GM23338 (cell line): ENCODE results near the gene GPR146. TPM values are rescaled to one million over a fixed set of nuclear protein-coding genes. Genes with fewer than 3 reads are reported as not detected.

Source experiments
- ATAC-seq: fragments of 200-7000 bp; cut with Tn5 transposase; 3 replicates; pipeline ENCODE4 v1.9.1; 2020
- DNase-seq: peaks from one replicate; pipeline ENCODE4 v3.0.0-alpha.2; 2015; ENCODE audit warnings: low spot score
- H2AFZ ChIP-seq: fragments of 200-600 bp; sonication (generic); 2 replicates; pipeline ENCODE4 v1.8.0; 2016; ENCODE audit warnings: antibody characterized with exemption, mild to moderate bottlenecking, moderate library complexity
- H3F3A ChIP-seq: fragments of 200-600 bp; sonication (generic); replicated peaks from 2 replicates; pipeline ENCODE4 v1.8.0; 2017; ENCODE audit warnings: antibody characterized with exemption, mixed run types, low read depth
- H3K27ac ChIP-seq: fragments of 200-600 bp; sonication (generic); 2 replicates; pipeline ENCODE4 v1.6.1; 2016; ENCODE audit warnings: low read depth
- H3K27me3 ChIP-seq: fragments of 200-600 bp; sonication (generic); 2 replicates; pipeline ENCODE4 v1.8.0; 2016; ENCODE audit warnings: mild to moderate bottlenecking, mixed run types, moderate library complexity; ENCODE audit not compliant: insufficient read depth
- H3K36me3 ChIP-seq: fragments of 200-600 bp; sonication (generic); 2 replicates; pipeline ENCODE4 v1.8.0; 2016; ENCODE audit warnings: mild to moderate bottlenecking; ENCODE audit not compliant: insufficient read depth
- H3K4me1 ChIP-seq: fragments of 200-600 bp; sonication (generic); 2 replicates; pipeline ENCODE4 v1.8.0; 2016; ENCODE audit warnings: mild to moderate bottlenecking, moderate library complexity; ENCODE audit not compliant: insufficient read depth
- H3K4me2 ChIP-seq: fragments of 200-600 bp; sonication (generic); 2 replicates; pipeline ENCODE4 v1.7.1; 2017; ENCODE audit warnings: mixed run types
- H3K4me3 ChIP-seq: fragments of 200-600 bp; sonication (generic); 2 replicates; pipeline ENCODE4 v1.6.1; 2016; ENCODE audit warnings: mixed run types
- H3K79me2 ChIP-seq: fragments of 200-600 bp; sonication (generic); replicated peaks from 2 replicates; pipeline ENCODE4 v1.8.0; 2017; ENCODE audit warnings: mild to moderate bottlenecking; ENCODE audit not compliant: insufficient read depth
- H3K9me2 ChIP-seq: fragments of 200-600 bp; sonication (generic); 2 replicates; pipeline ENCODE4 v1.8.0; 2017; ENCODE audit not compliant: insufficient read depth
- H4K20me1 ChIP-seq: fragments of 200-600 bp; sonication (generic); replicated peaks from 2 replicates; pipeline ENCODE4 v1.8.0; 2017; ENCODE audit warnings: mild to moderate bottlenecking; ENCODE audit not compliant: insufficient read depth
- H3K27ac Mint-ChIP-seq: 2 replicates; pipeline ENCODE4 v1.8.0; 2020; ENCODE audit warnings: inconsistent platforms, mild to moderate bottlenecking, moderate library complexity, mixed read lengths
- H3K27me3 Mint-ChIP-seq: 3 replicates; pipeline ENCODE4 v1.8.0; 2022; ENCODE audit warnings: low read depth, mild to moderate bottlenecking, moderate library complexity, mixed read lengths, inconsistent platforms; ENCODE audit not compliant: insufficient read depth, poor library complexity
- H3K36me3 Mint-ChIP-seq: 3 replicates; pipeline ENCODE4 v1.8.0; 2021; ENCODE audit warnings: low read depth, mild to moderate bottlenecking, inconsistent platforms, moderate library complexity, mixed read lengths
- H3K4me1 Mint-ChIP-seq: 3 replicates; pipeline ENCODE4 v1.8.0; 2020; ENCODE audit warnings: mild to moderate bottlenecking, inconsistent platforms, mixed read lengths
- H3K4me3 Mint-ChIP-seq: 3 replicates; pipeline ENCODE4 v1.8.0; 2021; ENCODE audit warnings: moderate library complexity, mild to moderate bottlenecking, inconsistent platforms, mixed read lengths
- H3K9me3 Mint-ChIP-seq: 3 replicates; pipeline ENCODE4 v1.8.0; 2020; ENCODE audit warnings: moderate library complexity, mild to moderate bottlenecking, inconsistent platforms, mixed read lengths
- CREB1 ChIP-seq: fragments of 250-450 bp; sonication (Bioruptor Pico); IDR thresholded peaks from 2 replicates; pipeline ENCODE4 v1.5.0; 2020; ENCODE audit warnings: low read depth, mild to moderate bottlenecking, moderate library complexity
- EZH2 ChIP-seq: fragments of 200-600 bp; sonication (generic); IDR thresholded peaks from one replicate; pipeline ENCODE4 v1.8.0; 2017; ENCODE audit warnings: antibody characterized with exemption, mild to moderate bottlenecking, low read depth; ENCODE audit not compliant: unreplicated experiment
- EZH2phosphoT487 ChIP-seq: fragments of 200-600 bp; sonication (generic); IDR thresholded peaks from one replicate; pipeline ENCODE4 v1.8.1; 2018; ENCODE audit warnings: antibody characterized with exemption; ENCODE audit not compliant: unreplicated experiment
- JUNB ChIP-seq: IDR thresholded peaks from one replicate; pipeline ENCODE4 v1.6.1; 2016; ENCODE audit warnings: antibody characterized with exemption; ENCODE audit not compliant: unreplicated experiment
- NANOG ChIP-seq: IDR thresholded peaks from 2 replicates; pipeline ENCODE4 v1.6.1; 2016; ENCODE audit warnings: antibody characterized with exemption, borderline replicate concordance
- STAT1 ChIP-seq: IDR thresholded peaks from one replicate; pipeline ENCODE4 v1.6.1; 2016; ENCODE audit warnings: antibody characterized with exemption; ENCODE audit not compliant: unreplicated experiment
- ZNF114 ChIP-seq: fragments of 250-450 bp; sonication (Bioruptor Pico); IDR thresholded peaks from 2 replicates; pipeline ENCODE4 v1.5.0; 2020; ENCODE audit warnings: mild to moderate bottlenecking, moderate library complexity
- ZNF331 ChIP-seq: fragments of 250-450 bp; sonication (Bioruptor Pico); IDR thresholded peaks from 2 replicates; pipeline ENCODE4 v1.5.0; 2020; ENCODE audit warnings: low read depth, mild to moderate bottlenecking, moderate library complexity
- polyA plus RNA-seq: library from polyadenylated mRNA; unstranded; fragments of >200 nt; fragmentation: Nextera tagmentation; extraction: Ambion mirVana; gene quantifications from 2 replicates; pipeline ENCODE4 v1.2.1, GENCODE V29; 2016
- total RNA-seq: library from RNA; depleted of rRNA; stranded (reverse); fragments of >200 nt; shearing (Covaris generic); gene quantifications from 2 replicates; pipeline ENCODE4 v1.2.3, GENCODE V29; 2014
- TF ChIP-seq, protein P1 (sequence below): fragments of 250-450 bp; sonication (Bioruptor Pico); IDR thresholded peaks from 2 replicates; pipeline ENCODE4 v1.5.0; 2020; ENCODE audit warnings: mild to moderate bottlenecking, moderate library complexity
- TF ChIP-seq, protein P2 (sequence below): IDR thresholded peaks from one replicate; pipeline ENCODE4 v1.6.1; 2018; ENCODE audit warnings: antibody characterized with exemption; ENCODE audit not compliant: unreplicated experiment

GPR146 gene
- total and polyA plus RNA-seq, 2 experiments from 2014 or later, result 0.28 to 0.37 TPM

DNA sequence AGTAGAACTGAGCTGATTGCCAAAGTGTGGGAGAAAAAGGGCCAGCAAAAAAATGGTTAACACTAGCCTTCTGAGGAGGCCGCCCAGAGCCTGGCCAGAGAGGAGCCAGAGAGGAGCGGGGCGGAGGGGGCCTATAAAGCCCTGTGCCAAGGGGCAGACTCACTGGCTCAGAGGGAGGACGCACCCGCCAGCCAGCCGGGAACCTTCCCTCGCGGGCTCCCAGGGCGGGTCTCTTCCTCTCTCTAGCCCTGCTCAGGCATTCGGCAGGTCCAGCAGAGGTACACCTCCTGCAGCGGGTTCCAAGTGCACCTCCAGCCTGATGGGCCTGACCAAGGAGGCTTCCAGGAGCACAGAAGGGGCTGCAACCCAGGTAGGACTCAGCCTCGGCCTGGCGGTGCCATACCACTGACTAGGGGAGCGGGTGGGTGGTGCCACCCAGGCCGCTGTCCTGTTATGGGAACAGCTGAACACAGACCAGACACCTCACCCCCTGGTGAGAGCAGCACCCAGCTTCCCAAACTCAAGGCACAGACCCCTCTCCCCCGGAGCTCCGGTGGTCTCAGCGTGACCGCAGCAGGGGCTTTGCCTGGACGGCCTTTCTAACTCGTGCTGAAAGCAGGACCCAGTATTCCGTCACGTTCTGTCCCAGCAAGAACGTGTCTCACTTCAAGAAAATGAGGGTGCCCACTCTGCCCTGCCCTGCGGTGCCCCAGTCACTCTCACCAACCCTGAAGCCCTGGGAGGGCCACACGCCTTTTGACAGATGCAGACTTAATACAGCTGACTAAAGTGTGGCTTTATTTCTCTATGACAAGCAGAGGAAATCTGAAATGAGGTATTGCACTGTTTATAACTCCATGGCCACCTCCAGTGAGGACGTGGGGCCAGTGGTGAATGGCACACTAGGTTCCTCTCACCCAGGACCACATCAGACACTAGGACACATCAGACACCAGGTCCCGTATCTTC lies 43.9 kb downstream of the GPR146 start, which contains the start of gene GPER1 (continued):
- TF ChIP-seq, protein P1, sequence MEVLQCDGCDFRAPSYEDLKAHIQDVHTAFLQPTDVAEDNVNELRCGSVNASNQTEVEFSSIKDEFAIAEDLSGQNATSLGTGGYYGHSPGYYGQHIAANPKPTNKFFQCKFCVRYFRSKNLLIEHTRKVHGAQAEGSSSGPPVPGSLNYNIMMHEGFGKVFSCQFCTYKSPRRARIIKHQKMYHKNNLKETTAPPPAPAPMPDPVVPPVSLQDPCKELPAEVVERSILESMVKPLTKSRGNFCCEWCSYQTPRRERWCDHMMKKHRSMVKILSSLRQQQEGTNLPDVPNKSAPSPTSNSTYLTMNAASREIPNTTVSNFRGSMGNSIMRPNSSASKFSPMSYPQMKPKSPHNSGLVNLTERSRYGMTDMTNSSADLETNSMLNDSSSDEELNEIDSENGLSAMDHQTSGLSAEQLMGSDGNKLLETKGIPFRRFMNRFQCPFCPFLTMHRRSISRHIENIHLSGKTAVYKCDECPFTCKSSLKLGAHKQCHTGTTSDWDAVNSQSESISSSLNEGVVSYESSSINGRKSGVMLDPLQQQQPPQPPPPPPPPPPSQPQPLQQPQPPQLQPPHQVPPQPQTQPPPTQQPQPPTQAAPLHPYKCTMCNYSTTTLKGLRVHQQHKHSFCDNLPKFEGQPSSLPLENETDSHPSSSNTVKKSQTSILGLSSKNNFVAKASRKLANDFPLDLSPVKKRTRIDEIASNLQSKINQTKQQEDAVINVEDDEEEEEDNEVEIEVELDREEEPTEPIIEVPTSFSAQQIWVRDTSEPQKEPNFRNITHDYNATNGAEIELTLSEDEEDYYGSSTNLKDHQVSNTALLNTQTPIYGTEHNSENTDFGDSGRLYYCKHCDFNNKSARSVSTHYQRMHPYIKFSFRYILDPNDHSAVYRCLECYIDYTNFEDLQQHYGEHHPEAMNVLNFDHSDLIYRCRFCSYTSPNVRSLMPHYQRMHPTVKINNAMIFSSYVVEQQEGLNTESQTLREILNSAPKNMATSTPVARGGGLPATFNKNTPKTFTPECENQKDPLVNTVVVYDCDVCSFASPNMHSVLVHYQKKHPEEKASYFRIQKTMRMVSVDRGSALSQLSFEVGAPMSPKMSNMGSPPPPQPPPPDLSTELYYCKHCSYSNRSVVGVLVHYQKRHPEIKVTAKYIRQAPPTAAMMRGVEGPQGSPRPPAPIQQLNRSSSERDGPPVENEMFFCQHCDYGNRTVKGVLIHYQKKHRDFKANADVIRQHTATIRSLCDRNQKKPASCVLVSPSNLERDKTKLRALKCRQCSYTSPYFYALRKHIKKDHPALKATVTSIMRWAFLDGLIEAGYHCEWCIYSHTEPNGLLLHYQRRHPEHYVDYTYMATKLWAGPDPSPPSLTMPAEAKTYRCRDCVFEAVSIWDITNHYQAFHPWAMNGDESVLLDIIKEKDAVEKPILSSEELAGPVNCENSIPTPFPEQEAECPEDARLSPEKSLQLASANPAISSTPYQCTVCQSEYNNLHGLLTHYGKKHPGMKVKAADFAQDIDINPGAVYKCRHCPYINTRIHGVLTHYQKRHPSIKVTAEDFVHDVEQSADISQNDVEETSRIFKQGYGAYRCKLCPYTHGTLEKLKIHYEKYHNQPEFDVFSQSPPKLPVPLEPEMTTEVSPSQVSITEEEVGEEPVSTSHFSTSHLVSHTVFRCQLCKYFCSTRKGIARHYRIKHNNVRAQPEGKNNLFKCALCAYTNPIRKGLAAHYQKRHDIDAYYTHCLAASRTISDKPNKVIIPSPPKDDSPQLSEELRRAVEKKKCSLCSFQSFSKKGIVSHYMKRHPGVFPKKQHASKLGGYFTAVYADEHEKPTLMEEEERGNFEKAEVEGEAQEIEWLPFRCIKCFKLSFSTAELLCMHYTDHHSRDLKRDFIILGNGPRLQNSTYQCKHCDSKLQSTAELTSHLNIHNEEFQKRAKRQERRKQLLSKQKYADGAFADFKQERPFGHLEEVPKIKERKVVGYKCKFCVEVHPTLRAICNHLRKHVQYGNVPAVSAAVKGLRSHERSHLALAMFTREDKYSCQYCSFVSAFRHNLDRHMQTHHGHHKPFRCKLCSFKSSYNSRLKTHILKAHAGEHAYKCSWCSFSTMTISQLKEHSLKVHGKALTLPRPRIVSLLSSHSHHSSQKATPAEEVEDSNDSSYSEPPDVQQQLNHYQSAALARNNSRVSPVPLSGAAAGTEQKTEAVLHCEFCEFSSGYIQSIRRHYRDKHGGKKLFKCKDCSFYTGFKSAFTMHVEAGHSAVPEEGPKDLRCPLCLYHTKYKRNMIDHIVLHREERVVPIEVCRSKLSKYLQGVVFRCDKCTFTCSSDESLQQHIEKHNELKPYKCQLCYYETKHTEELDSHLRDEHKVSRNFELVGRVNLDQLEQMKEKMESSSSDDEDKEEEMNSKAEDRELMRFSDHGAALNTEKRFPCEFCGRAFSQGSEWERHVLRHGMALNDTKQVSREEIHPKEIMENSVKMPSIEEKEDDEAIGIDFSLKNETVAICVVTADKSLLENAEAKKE (CRISPR knock-in tag), result no peak
- TF ChIP-seq CREB1 (CRISPR knock-in tag), result no peak

DNA sequence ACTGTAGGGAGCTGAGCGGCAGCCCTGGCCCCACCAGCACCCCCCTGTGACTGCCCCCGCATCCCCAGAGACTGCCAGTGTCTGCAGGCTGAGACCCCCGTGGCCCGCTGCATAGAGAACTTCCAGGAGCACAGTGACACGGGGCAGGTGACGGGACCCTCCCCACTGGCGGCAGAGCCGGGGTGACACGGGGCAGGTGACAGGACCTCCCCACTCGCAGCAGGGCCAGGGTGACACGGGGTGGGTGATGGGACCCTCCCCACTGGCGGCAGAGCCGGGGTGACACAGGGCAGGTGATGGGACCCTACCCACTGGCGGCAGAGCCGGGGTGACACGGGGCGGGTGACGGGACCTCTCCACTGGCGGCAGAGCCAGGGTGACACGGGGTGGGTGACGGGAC lies 45.9 kb downstream of the GPR146 start:
- Histone ChIP-seq H3K4me1 (peaks cover 7% of the 10 kb centered on the region; the same call in 1 of the 2 replicates), H3K27ac (no peak overlapping the region), H3K79me2 (peaks cover 26% of the 10 kb centered on the region), H3K4me3 (no peak overlapping the region), H3F3A (no peaks in the 10 kb centered on the region), H2AFZ (no peak overlapping the region), H3K4me2 (no peak overlapping the region), H4K20me1 (peaks cover 7% of the 10 kb centered on the region; the same call in 1 of the 2 replicates), H3K9me2 (no peaks in the 10 kb centered on the region), H3K36me3 (no peaks in the 10 kb centered on the region), H3K27me3 (no peaks in the 10 kb centered on the region)
- no peak for ATAC-seq
- H3K4me3 Mint-ChIP-seq, result no peak overlapping the region
- TF ChIP-seq NANOG (no peak), EZH2phosphoT487 (no peak), JUNB (no peak), ZNF331 (CRISPR knock-in tag) (no peak), ZNF114 (CRISPR knock-in tag) (no peak), EZH2 (no peak), STAT1 (no peak)
- TF ChIP-seq, protein P2, sequence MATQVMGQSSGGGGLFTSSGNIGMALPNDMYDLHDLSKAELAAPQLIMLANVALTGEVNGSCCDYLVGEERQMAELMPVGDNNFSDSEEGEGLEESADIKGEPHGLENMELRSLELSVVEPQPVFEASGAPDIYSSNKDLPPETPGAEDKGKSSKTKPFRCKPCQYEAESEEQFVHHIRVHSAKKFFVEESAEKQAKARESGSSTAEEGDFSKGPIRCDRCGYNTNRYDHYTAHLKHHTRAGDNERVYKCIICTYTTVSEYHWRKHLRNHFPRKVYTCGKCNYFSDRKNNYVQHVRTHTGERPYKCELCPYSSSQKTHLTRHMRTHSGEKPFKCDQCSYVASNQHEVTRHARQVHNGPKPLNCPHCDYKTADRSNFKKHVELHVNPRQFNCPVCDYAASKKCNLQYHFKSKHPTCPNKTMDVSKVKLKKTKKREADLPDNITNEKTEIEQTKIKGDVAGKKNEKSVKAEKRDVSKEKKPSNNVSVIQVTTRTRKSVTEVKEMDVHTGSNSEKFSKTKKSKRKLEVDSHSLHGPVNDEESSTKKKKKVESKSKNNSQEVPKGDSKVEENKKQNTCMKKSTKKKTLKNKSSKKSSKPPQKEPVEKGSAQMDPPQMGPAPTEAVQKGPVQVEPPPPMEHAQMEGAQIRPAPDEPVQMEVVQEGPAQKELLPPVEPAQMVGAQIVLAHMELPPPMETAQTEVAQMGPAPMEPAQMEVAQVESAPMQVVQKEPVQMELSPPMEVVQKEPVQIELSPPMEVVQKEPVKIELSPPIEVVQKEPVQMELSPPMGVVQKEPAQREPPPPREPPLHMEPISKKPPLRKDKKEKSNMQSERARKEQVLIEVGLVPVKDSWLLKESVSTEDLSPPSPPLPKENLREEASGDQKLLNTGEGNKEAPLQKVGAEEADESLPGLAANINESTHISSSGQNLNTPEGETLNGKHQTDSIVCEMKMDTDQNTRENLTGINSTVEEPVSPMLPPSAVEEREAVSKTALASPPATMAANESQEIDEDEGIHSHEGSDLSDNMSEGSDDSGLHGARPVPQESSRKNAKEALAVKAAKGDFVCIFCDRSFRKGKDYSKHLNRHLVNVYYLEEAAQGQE, result no peak
- DNase-seq, result no peak
- H3K36me3 Mint-ChIP-seq, result no peaks in the 10 kb centered on the region; the same call in 2 of the 3 replicates
- H3K27me3 Mint-ChIP-seq, result peaks cover 9% of the 10 kb centered on the region
- H3K4me1 Mint-ChIP-seq, result peaks cover 20% of the 10 kb centered on the region
- no peak overlapping the region for H3K27ac Mint-ChIP-seq
- no peaks in the 10 kb centered on the region for H3K9me3 Mint-ChIP-seq
